SK-N-MC (cell line): Measurements from ENCODE around the gene LGALS12.

ENCODE experiments used
- DNase-seq: peaks from one replicate; pipeline ENCODE4 v3.0.0-alpha.2; 2011; ENCODE audit warnings: low read depth, low spot score
- H3K27ac ChIP-seq: fragments of 200-600 bp; sonication (generic); 2 replicates; pipeline ENCODE4 v1.5.1; 2016; ENCODE audit warnings: mixed run types
- H3K36me3 ChIP-seq: fragments of 200-600 bp; sonication (generic); 2 replicates; pipeline ENCODE4 v1.6.1; 2017; ENCODE audit warnings: antibody characterized with exemption, low read length, mixed read lengths; ENCODE audit not compliant: insufficient read depth
- H3K4me3 ChIP-seq: fragments of 200-600 bp; sonication (generic); 2 replicates; pipeline ENCODE4 v1.5.1; 2016
- H3K9ac ChIP-seq: fragments of 200-600 bp; sonication (generic); 2 replicates; pipeline ENCODE4 v1.8.0; 2017; ENCODE audit warnings: mixed run types, mixed read lengths; ENCODE audit not compliant: insufficient read length
- H3K9me3 ChIP-seq: fragments of 200-600 bp; sonication (generic); 2 replicates; pipeline ENCODE4 v1.6.1; 2017; ENCODE audit warnings: low read depth, mild to moderate bottlenecking, antibody characterized with exemption, low read length, moderate library complexity, mixed read lengths
- EZH2 ChIP-seq: fragments of 200-600 bp; sonication (generic); IDR thresholded peaks from one replicate; pipeline ENCODE4 v1.6.1; 2017; ENCODE audit warnings: antibody characterized with exemption
- FOXP2 ChIP-seq: optimal IDR thresholded peaks from 2 replicates; pipeline ENCODE3; 2011; ENCODE audit warnings: mild to moderate bottlenecking, moderate library complexity; ENCODE audit not compliant: insufficient read depth; ENCODE audit errors: extremely low read length, control extremely low read depth
- POLR2AphosphoS5 ChIP-seq: IDR thresholded peaks from 2 replicates; pipeline ENCODE4 v1.6.1; 2012; ENCODE audit warnings: mild to moderate bottlenecking, low read depth, low read length, borderline replicate concordance

The LGALS12 gene

GRCh38 chr11:63508745-63509144 is 2.9 kb downstream of the LGALS12 start:
- no peak for DNase-seq
- Histone ChIP-seq H3K36me3 (no peaks in the 10 kb centered on the region), H3K27ac (no peak overlapping the region), H3K9ac (no peak overlapping the region), H3K4me3 (no peak overlapping the region), H3K9me3 (no peaks in the 10 kb centered on the region)
- no peak for TF ChIP-seq EZH2

GRCh38 chr11:63510360-63511047 is 4.6 kb downstream of the LGALS12 start:
- H3K9me3 ChIP-seq = no peaks in the 10 kb centered on the region
- H3K9ac ChIP-seq = no peak overlapping the region
- no peaks in the 10 kb centered on the region for H3K36me3 ChIP-seq
- H3K27ac ChIP-seq = no peak overlapping the region
- TF ChIP-seq FOXP2 = no peak
- TF ChIP-seq EZH2 = no peak
- no peak for TF ChIP-seq POLR2AphosphoS5
- H3K4me3 ChIP-seq = no peak overlapping the region
- no peak for DNase-seq

- TF ChIP-seq POLR2AphosphoS5 = no peak
- no peak for TF ChIP-seq FOXP2
- no peak for TF ChIP-seq EZH2
- Histone ChIP-seq H3K27ac (no peak overlapping the region), H3K9me3 (no peaks in the 10 kb centered on the region), H3K36me3 (no peaks in the 10 kb centered on the region), H3K4me3 (no peak overlapping the region), H3K9ac (no peak overlapping the region)
- no peak for DNase-seq
Observed at GRCh38 chr11:63511048-63511748, 5.3 kb downstream of the LGALS12 start.

- Histone ChIP-seq H3K4me3 (no peak overlapping the region), H3K27ac (no peak overlapping the region), H3K9ac (no peak overlapping the region), H3K36me3 (no peaks in the 10 kb centered on the region), H3K9me3 (no peaks in the 10 kb centered on the region)
- DNase-seq = no peak
- no peak for TF ChIP-seq POLR2AphosphoS5
- TF ChIP-seq FOXP2 = no peak
- TF ChIP-seq EZH2 = no peak
Observed at GRCh38 chr11:63512816-63513215, 6.9 kb downstream of the LGALS12 start.

- Histone ChIP-seq H3K36me3 (no peaks in the 10 kb centered on the region), H3K9ac (no peak overlapping the region), H3K27ac (no peak overlapping the region), H3K9me3 (no peaks in the 10 kb centered on the region), H3K4me3 (no peak overlapping the region)
- TF ChIP-seq FOXP2 (no peak), POLR2AphosphoS5 (no peak), EZH2 (no peak)
- no peak for DNase-seq
Observed at GRCh38 chr11:63516109-63516508, 10.2 kb downstream of the LGALS12 start.

- DNase-seq = no peak
- Histone ChIP-seq H3K36me3 (no peaks in the 10 kb centered on the region), H3K27ac (no peak overlapping the region), H3K9ac (no peak overlapping the region), H3K4me3 (no peak overlapping the region), H3K9me3 (no peaks in the 10 kb centered on the region)
- TF ChIP-seq EZH2 = no peak
- no peak for TF ChIP-seq POLR2AphosphoS5
- no peak for TF ChIP-seq FOXP2
Observed at GRCh38 chr11:63517156-63517555, 11.3 kb downstream of the LGALS12 start.

- Histone ChIP-seq H3K27ac (no peak overlapping the region), H3K36me3 (no peaks in the 10 kb centered on the region), H3K9ac (no peak overlapping the region), H3K9me3 (no peaks in the 10 kb centered on the region), H3K4me3 (no peak overlapping the region)
- TF ChIP-seq EZH2 (no peak), FOXP2 (no peak), POLR2AphosphoS5 (no peak)
- no peak for DNase-seq
Observed at GRCh38 chr11:63518548-63518947, 12.7 kb downstream of the LGALS12 start.

- Histone ChIP-seq H3K9ac (no peak overlapping the region), H3K36me3 (no peaks in the 10 kb centered on the region), H3K4me3 (no peak overlapping the region), H3K9me3 (no peaks in the 10 kb centered on the region), H3K27ac (no peak overlapping the region)
- no peak for DNase-seq
- TF ChIP-seq FOXP2 = no peak
- no peak for TF ChIP-seq POLR2AphosphoS5
- TF ChIP-seq EZH2 = no peak
Observed at GRCh38 chr11:63520606-63521170, 14.8 kb downstream of the LGALS12 start.
